ENCODE measurements around the gene LSM12.

Gene LSM12

DNA sequence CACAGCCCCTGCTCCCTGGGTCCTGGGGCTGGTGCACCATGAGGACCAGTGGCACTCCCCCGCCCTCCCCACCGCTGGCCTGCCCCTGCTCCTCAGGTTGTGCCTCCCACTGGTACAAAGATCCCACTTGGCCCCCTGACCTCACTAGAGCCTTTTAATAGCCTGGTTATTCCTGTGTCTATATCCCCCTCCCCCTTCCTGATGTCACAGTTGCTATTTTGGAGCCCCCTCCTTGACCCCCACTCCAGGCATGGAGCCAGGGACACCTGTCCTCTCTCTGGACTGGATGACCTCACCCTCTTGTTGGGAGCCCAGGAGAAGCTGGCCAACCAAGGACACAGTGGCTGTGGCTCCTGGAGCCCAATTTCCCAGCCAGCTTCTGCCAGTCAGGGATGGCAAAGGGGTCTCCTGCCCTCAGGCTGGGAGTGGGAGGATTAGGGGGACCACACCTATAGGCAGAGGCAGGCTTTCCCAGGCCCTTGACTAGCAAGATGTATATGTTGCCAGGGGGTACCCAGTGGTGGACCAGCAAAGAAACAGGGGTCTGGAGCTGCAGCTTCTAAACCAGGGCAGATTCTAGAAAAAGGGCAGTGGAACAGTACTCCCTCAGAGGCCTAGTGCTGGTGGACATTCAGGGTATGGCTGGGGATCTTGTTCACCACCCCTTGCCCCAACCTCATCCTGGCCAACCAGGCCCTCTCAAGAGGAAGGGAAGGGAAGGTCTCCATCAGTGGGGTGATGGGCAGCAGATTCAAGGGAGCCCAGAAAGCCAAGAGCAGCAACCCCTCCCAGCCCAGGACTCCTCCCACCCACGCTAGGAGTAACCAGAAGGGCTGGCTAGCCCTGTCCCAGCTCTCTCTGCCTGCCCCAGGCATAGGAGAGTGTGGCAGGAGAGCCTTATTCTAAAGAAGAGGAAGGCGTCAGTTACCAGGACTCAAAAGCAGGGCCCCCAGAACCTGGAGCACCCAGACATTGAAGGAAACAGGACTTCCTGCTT, 46.1 kb upstream of the LSM12 start:
- no peak overlapping the region for H3K4me3 Mint-ChIP-seq
- no peaks in the 10 kb centered on the region for H3K9me3 Mint-ChIP-seq
- no peak overlapping the region for H3K27ac Mint-ChIP-seq
- H3K4me1 Mint-ChIP-seq, result peaks cover 59% of the 10 kb centered on the region
- DNase-seq, result no peak
- TF ChIP-seq, protein P1, sequence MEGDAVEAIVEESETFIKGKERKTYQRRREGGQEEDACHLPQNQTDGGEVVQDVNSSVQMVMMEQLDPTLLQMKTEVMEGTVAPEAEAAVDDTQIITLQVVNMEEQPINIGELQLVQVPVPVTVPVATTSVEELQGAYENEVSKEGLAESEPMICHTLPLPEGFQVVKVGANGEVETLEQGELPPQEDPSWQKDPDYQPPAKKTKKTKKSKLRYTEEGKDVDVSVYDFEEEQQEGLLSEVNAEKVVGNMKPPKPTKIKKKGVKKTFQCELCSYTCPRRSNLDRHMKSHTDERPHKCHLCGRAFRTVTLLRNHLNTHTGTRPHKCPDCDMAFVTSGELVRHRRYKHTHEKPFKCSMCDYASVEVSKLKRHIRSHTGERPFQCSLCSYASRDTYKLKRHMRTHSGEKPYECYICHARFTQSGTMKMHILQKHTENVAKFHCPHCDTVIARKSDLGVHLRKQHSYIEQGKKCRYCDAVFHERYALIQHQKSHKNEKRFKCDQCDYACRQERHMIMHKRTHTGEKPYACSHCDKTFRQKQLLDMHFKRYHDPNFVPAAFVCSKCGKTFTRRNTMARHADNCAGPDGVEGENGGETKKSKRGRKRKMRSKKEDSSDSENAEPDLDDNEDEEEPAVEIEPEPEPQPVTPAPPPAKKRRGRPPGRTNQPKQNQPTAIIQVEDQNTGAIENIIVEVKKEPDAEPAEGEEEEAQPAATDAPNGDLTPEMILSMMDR (IDR thresholded peaks at IDR 0.05), result no peak
- H3K36me3 Mint-ChIP-seq (ENCODE audit: low read depth), result peaks cover 9% of the 10 kb centered on the region
- H3K27me3 Mint-ChIP-seq (ENCODE audit: low read depth, poor library complexity), result peaks cover 6% of the 10 kb centered on the region

DNA sequence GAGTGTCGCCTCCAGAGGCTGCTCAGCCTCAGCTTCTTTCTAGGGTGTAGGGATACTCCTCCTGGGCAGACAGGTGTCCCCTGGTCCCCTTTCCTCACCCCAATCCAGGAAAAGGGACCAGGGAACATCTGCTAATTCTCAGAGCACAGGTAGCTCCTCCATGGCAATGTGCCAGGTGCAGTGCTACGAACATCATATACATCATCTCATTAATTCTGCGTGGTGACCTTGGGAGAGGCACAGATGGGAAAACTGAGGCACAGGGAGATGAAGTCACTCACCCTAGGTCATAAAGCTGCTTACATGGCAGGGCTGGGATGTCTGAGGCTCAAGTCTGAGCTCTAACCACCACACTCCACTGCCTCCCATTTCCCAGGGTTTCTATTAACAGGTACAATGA, 45.3 kb upstream of the LSM12 start:
- H3K27me3 Mint-ChIP-seq (ENCODE audit: low read depth, poor library complexity), result peaks cover 6% of the 10 kb centered on the region
- TF ChIP-seq, protein P1 (IDR thresholded peaks at IDR 0.05), result no peak
- DNase-seq, result no peak
- peaks cover 6% of the 10 kb centered on the region for H3K36me3 Mint-ChIP-seq (ENCODE audit: low read depth)
- H3K4me1 Mint-ChIP-seq, result peaks cover 62% of the 10 kb centered on the region
- no peak overlapping the region for H3K27ac Mint-ChIP-seq
- no peak overlapping the region for H3K4me3 Mint-ChIP-seq
- no peaks in the 10 kb centered on the region for H3K9me3 Mint-ChIP-seq

DNA sequence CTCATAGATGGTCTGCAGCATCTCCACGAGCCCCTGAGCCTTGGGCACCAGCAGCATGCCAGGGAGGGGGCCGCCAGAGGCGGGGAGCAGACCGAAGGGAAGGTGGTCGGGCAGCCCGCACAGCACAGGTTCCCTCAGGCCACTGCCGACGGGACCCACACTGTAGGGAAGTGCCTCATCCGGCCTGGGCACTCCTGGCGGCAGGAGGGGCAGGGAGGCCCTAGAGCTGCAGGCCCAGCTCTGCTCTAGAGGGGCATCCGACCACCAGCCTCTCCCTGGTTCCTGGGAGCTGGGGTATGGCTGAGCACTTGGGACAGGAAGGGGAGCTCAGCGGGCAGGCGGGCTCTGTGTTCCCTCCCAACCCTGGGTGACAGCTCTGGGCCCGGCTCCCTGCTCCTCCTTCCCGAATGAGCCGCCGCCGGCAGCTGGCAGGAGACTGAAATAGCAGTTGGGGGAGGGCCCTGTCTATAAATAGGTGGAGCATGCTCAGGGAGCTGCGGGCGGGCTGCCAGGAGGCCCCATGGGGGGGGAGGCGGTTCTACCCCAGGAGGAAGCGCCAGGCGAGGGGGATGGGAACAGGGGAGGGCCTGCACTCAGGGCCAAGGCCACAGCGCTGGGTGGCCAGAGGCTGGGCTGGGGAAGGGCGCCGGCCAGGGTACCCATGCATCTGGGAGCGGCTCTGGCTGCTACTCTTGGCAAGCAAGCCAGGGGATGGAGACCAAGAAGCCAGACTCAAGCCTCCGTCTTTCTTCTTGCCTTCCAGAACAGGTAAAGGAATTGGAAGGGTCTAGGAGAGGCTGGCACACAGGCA, 44.6 kb upstream of the LSM12 start:
- Mint-ChIP-seq H3K4me3 (no peak overlapping the region), H3K4me1 (peaks cover 59% of the 10 kb centered on the region), H3K27ac (no peak overlapping the region), H3K9me3 (no peaks in the 10 kb centered on the region), H3K27me3 (ENCODE audit: low read depth, poor library complexity) (peaks cover 2% of the 10 kb centered on the region), H3K36me3 (ENCODE audit: low read depth) (no peaks in the 10 kb centered on the region)
- TF ChIP-seq, protein P1 (IDR thresholded peaks at IDR 0.05), result no peak
- DNase-seq, result peak; percentile 75

DNA sequence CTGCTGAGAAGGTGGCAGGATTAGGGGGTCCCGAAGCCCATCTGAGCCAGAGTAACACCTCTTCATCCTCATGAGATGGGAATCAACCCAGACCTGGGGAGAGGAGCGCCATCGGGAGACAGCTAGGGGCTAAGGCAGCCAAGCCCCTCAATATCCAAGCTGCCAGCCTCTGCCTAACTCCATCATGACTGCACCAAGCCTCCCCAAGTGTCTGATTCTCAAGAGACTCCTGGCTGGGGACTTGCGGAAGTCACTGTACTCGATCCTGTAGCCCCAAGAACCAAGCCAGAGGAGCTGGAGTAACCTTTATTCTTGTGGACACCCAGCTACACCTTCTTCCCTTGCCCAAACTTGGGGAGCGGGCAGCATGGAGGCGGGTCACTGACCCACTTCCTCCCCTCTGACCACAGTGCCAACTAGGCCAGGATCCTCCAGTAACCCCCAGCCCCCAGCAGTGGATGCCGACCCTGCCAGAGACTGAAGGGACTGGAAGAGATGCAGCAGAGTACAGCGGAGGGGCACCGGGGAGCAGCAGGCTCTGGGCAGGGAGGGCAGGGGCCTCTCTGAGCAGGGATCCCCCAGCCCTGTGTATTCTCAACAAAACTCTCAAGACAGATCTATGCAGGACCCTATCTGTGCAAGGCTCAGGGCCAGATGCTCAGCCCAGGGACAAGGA, 43.7 kb upstream of the LSM12 start:
- no peak overlapping the region for H3K27ac Mint-ChIP-seq
- no peak overlapping the region for H3K4me3 Mint-ChIP-seq
- H3K9me3 Mint-ChIP-seq, result no peaks in the 10 kb centered on the region
- no peaks in the 10 kb centered on the region for H3K36me3 Mint-ChIP-seq (ENCODE audit: low read depth)
- H3K4me1 Mint-ChIP-seq, result peaks cover 56% of the 10 kb centered on the region
- no peak for DNase-seq
- peaks cover 2% of the 10 kb centered on the region for H3K27me3 Mint-ChIP-seq (ENCODE audit: low read depth, poor library complexity)
- TF ChIP-seq, protein P1 (IDR thresholded peaks at IDR 0.05), result no peak

DNA sequence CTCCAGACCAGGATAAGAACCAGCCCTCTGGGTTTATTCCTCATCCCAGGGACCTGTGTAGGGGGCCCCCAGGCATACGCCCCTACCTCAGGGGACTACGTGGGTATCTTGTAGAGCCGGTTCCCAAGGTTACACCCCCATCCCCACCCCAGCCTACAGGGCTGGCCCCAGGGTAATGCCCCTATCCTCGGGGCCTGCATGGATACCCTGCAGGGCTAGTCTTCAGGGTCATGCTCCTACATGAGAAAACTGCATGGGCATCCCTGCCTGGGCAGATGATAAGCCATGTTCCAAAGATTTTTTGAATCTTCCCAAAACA, 42.8 kb upstream of the LSM12 start:
- peaks cover 57% of the 10 kb centered on the region for H3K4me1 Mint-ChIP-seq
- DNase-seq, result no peak
- H3K27ac Mint-ChIP-seq, result no peak overlapping the region

More for the DNA sequence above, 42.8 kb upstream of the LSM12 start:
- Mint-ChIP-seq H3K4me3 (no peak overlapping the region), H3K36me3 (ENCODE audit: low read depth) (no peaks in the 10 kb centered on the region), H3K27me3 (ENCODE audit: low read depth, poor library complexity) (peaks cover 2% of the 10 kb centered on the region), H3K9me3 (no peaks in the 10 kb centered on the region)
- TF ChIP-seq, protein P1 (IDR thresholded peaks at IDR 0.05), result no peak
